GM23338 (cell line): ENCODE data around the gene ASB1.

Experiments
- EZH2 ChIP-seq: fragments of 200-600 bp; sonication (generic); IDR thresholded peaks from one replicate; pipeline ENCODE4 v1.8.0; 2017; ENCODE audit warnings: antibody characterized with exemption, mild to moderate bottlenecking, low read depth; ENCODE audit not compliant: unreplicated experiment
- JUNB ChIP-seq: IDR thresholded peaks from one replicate; pipeline ENCODE4 v1.6.1; 2016; ENCODE audit warnings: antibody characterized with exemption; ENCODE audit not compliant: unreplicated experiment
- TF ChIP-seq, protein P1 (sequence below), 2 experiments: fragments of 200-600 bp in 1 of 2; sonication (generic) in 1 of 2; conservative IDR thresholded peaks; 2 replicates each; pipeline versions ENCODE4 v1.5.1 to v1.6.1; 2016 to 2017; ENCODE audit warnings: antibody characterized with exemption in 2 of 2, low read depth in 2 of 2, mild to moderate bottlenecking in 2 of 2, moderate library complexity in 1 of 2

DNA sequence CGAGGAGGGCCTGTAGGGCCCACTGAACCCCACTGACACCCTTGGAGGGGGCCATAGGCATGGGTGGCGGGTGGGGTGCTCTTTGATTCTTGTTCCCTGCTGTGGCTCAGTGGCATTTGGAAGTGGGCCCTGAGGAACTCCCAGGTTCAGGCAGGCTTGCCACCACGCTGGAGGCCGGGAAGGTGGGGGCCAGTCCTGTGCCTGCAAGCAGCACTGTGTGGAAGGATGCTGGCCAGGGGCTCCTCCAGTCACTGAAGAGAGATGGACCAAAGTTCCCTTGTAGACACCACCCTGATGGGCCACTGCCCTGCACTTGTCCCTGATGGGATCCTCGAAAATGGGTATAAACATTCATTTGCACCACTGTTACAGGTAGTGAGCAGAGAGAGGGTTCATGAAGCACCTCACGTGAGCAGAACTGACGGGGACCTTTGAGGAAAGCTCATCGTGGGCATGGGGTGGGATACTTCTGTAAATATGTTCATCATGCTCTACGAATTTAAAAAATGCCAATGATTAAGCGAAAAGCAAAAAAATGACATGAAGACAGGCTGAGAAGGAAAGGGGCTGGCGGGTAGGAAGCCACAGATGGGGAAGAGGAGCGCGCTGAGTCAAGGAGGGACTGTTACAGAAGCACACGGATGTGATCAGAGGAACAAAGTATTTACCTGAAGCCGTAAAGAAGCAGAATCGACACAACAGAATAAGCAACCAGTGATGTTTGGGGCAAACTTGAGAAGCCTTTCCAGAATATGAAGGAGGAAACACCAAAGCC lies 45.2 kb upstream of the ASB1 start:
- TF ChIP-seq, protein P1, sequence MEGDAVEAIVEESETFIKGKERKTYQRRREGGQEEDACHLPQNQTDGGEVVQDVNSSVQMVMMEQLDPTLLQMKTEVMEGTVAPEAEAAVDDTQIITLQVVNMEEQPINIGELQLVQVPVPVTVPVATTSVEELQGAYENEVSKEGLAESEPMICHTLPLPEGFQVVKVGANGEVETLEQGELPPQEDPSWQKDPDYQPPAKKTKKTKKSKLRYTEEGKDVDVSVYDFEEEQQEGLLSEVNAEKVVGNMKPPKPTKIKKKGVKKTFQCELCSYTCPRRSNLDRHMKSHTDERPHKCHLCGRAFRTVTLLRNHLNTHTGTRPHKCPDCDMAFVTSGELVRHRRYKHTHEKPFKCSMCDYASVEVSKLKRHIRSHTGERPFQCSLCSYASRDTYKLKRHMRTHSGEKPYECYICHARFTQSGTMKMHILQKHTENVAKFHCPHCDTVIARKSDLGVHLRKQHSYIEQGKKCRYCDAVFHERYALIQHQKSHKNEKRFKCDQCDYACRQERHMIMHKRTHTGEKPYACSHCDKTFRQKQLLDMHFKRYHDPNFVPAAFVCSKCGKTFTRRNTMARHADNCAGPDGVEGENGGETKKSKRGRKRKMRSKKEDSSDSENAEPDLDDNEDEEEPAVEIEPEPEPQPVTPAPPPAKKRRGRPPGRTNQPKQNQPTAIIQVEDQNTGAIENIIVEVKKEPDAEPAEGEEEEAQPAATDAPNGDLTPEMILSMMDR (conservative IDR thresholded peaks at IDR 0.05; ENCODE audit: low read depth in 2 of 2), result no peak
- TF ChIP-seq JUNB (no peak), EZH2 (no peak)
